Ovary (tissue), 9 donors: ENCODE data around the gene NUMA1. TPM values are rescaled to one million over a fixed set of nuclear protein-coding genes. Genes with fewer than 3 reads are reported as not detected.

Experiments
- DNase-seq, 5 donors: peaks; one replicate each; pipeline ENCODE4 v3.0.0-alpha.2; 2019 to 2020
- H3K27ac ChIP-seq, 2 donors: fragments of 200-600 bp; one replicate each; pipeline versions ENCODE4 v1.5.1 to v1.8.0; 2019 to 2022
- H3K27me3 ChIP-seq: fragments of 200-600 bp; one replicate; pipeline ENCODE4 v1.8.0; 2022
- H3K36me3 ChIP-seq: fragments of 200-600 bp; sonication (generic); one replicate; pipeline ENCODE4 v1.5.1; 2019
- H3K4me1 ChIP-seq: one replicate; pipeline ENCODE4 v1.8.1; 2013; ENCODE audit warnings: mild to moderate bottlenecking, moderate library complexity; ENCODE audit not compliant: insufficient read depth
- H3K4me3 ChIP-seq: fragments of 200-600 bp; sonication (generic); one replicate; pipeline ENCODE4 v1.5.1; 2017
- H3K9me3 ChIP-seq, 2 donors: fragments of 200-600 bp in 1 of 2; sonication (generic) in 1 of 2; one replicate each; pipeline versions ENCODE4 v1.5.1 to v1.8.1; 2013 to 2019; ENCODE audit warnings: mild to moderate bottlenecking in 1 of 2, moderate library complexity in 1 of 2
- CTCF ChIP-seq, 3 donors: fragments of 450-650 bp in 2 of 3; fragments of 200-600 bp in 1 of 3; IDR thresholded peaks; one replicate each; pipeline versions ENCODE4 v1.5.1 to v1.8.0; 2016 to 2022; ENCODE audit warnings: antibody characterized with exemption in 3 of 3, mild to moderate bottlenecking in 1 of 3
- EP300 ChIP-seq: sonication (generic); formaldehyde crosslinking; IDR thresholded peaks from one replicate; pipeline ENCODE4 v1.6.1; 2017; ENCODE audit warnings: antibody characterized with exemption
- POLR2A ChIP-seq: fragments of 450-650 bp; IDR thresholded peaks from one replicate; pipeline ENCODE4 v1.6.1; 2017; ENCODE audit warnings: antibody characterized with exemption, mild to moderate bottlenecking, moderate library complexity
- WGBS, 3 donors: extraction: QIAGEN DNeasy Blood & Tissue Kit in 1 of 3; methylation state at CpG; one replicate each; pipeline versions ENCODE4 v1.1.5 to v1.1.7; 2013 to 2017; 5-methylcytosine and 5-hydroxymethylcytosine counted together
- intact Hi-C, 4 donors: fragments of 100-400 bp; cut with DNase I; formaldehyde crosslinking; loops; one replicate each; pipeline versions ENCODE4 v1.11.0 to v1.15.1; 2022 to 2023
- polyA plus RNA-seq, 2 donors: library from polyadenylated mRNA; stranded (reverse); fragments of 200-250 nt in 1 of 2; fragments of 350-450 nt in 1 of 2; fragmentation: Illumina TruSeq in 1 of 2; extraction: RNeasy Lipid Tissue Mini Kit (QIAGEN cat#74804) in 1 of 2; gene quantifications; one replicate each; pipeline ENCODE4 v1.2.3, GENCODE V29; 2013 to 2014
- total RNA-seq, 7 donors: library from RNA; depleted of rRNA in 2 of 7; stranded (reverse); fragments of >200 nt in 2 of 7; fragmentation: NEBNext Ultra II Directional in 3 of 7; extraction: Animal tissue kit (Norgen Biotek cat#: 25700) in 3 of 7; gene quantifications; one replicate each; pipeline versions ENCODE4 v1.1.0 to v1.2.4, GENCODE V29; 2016 to 2023
- donor health status: DM: no; HTN: no; CAD: no; lungs with moderate emphysema.
- donor health status: DM: no; HTN: no; CAD: no.
- donor health status: Bipolar disorder and iron deficiency.
- donor health status: DM: yes; HTN: yes; CAD: no.
- donor health status: DM: no; HTN: no; CAD: no.
- donor health status: DM: yes; HTN: yes; CAD: no.

NUMA1 gene
- total and polyA plus RNA-seq, 9 donors = 156 to 270 (median 235) TPM

GRCh38 chr11:72066855-72067254 is 13.5 kb downstream of the NUMA1 start:
- DNase-seq = no peak
- H3K4me1 ChIP-seq = peaks cover 8% of the 10 kb centered on the region
- no peak overlapping the region for H3K4me3 ChIP-seq
- H3K9me3 ChIP-seq = no peaks in the 10 kb centered on the region
- intact Hi-C loops = no loop called here
- no peak overlapping the region for H3K27ac ChIP-seq
- TF ChIP-seq POLR2A = no peak
- TF ChIP-seq EP300 = no peak
- no peak for TF ChIP-seq CTCF (IDR thresholded peaks at IDR 0.05)
- no peaks in the 10 kb centered on the region for H3K27me3 ChIP-seq
- H3K36me3 ChIP-seq = no peaks in the 10 kb centered on the region

GRCh38 chr11:72061739-72062396 is 18.5 kb downstream of the NUMA1 start:
- Histone ChIP-seq H3K4me3 (no peak overlapping the region), H3K27ac (no peak overlapping the region), H3K4me1 (no peaks in the 10 kb centered on the region), H3K9me3 (no peaks in the 10 kb centered on the region), H3K27me3 (no peaks in the 10 kb centered on the region), H3K36me3 (no peaks in the 10 kb centered on the region)
- no peak for DNase-seq
- intact Hi-C loops = no loop called here
- TF ChIP-seq POLR2A (no peak), EP300 (no peak), CTCF (IDR thresholded peaks at IDR 0.05) (no peak)
- 90 to 94% (median 91%) methylated on average over 5 of the region's 5 CpGs for WGBS, 3 donors

- TF ChIP-seq EP300 (no peak), CTCF (IDR thresholded peaks at IDR 0.05) (no peak), POLR2A (no peak)
- Histone ChIP-seq H3K36me3 (no peaks in the 10 kb centered on the region), H3K9me3 (no peaks in the 10 kb centered on the region), H3K4me3 (no peak overlapping the region), H3K4me1 (no peaks in the 10 kb centered on the region), H3K27ac (no peak overlapping the region), H3K27me3 (no peaks in the 10 kb centered on the region)
- no peak for DNase-seq
- intact Hi-C loops = no loop called here
- WGBS, 3 donors = 71 to 78% (median 76%) methylated on average over 3 of the region's 3 CpGs
Measured at GRCh38 chr11:72058416-72059034, 21.8 kb downstream of the NUMA1 start.

- intact Hi-C loops = no loop called here
- Histone ChIP-seq H3K4me3 (no peak overlapping the region), H3K27ac (peak overlapping the region in 1 of 2 donors; percentile 52), H3K4me1 (peaks cover 14% of the 10 kb centered on the region), H3K9me3 (no peaks in the 10 kb centered on the region), H3K36me3 (no peaks in the 10 kb centered on the region), H3K27me3 (no peaks in the 10 kb centered on the region)
- WGBS, 3 donors = 78 to 79% (median 78%) methylated on average over 3 of the region's 3 CpGs
- no peak for TF ChIP-seq CTCF (IDR thresholded peaks at IDR 0.05)
- no peak for TF ChIP-seq POLR2A
- no peak for TF ChIP-seq EP300
- peak; percentile 49 to 62 (median 51) for DNase-seq
Measured at GRCh38 chr11:72048766-72049460, 31.4 kb downstream of the NUMA1 start.
